ENCODE results near the gene WWOX.

Gene WWOX

DNA sequence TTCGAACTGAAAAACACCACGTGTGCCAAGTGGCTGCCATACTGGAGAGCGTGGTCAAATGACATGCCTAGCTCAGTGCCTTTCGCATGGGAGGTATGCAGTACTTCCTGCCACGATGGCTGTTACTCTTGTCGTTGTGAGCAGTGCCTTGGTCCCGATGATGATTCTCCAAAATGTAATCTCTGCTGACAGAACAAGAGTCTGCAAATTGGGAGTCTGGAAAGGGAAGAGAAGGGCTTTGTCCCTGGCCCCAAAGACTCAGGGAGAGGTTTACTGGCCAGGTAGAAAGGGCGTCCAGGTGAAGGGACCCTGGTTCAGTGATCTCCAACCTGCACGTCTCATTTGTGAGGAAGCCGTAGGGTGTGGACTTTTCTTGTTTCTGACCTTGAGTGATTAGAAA is 336.6 kb downstream of the WWOX start:
- DNase-seq (ENCODE audit: low read depth, low spot score): no peak

DNA sequence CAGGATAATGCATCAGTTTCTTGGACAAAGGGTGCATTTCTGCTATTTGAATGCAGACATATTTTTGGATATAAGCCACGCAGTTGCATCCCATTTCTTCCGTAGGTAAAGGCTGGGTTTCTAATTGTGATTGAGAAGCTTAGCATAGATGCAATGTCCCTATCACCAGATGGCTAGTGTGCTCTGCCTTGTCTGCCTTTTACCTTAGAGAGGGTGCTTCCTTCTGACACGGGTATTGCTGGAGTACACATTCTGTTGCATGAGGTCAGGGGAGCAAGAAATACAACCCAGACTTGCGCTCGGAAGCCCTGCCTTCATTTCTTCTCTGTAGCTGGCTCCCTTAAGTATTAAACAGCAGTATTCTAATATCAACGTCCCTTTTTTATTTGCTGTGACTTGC is 337.4 kb downstream of the WWOX start:
- DNase-seq (ENCODE audit: low read depth, low spot score): no peak

DNA sequence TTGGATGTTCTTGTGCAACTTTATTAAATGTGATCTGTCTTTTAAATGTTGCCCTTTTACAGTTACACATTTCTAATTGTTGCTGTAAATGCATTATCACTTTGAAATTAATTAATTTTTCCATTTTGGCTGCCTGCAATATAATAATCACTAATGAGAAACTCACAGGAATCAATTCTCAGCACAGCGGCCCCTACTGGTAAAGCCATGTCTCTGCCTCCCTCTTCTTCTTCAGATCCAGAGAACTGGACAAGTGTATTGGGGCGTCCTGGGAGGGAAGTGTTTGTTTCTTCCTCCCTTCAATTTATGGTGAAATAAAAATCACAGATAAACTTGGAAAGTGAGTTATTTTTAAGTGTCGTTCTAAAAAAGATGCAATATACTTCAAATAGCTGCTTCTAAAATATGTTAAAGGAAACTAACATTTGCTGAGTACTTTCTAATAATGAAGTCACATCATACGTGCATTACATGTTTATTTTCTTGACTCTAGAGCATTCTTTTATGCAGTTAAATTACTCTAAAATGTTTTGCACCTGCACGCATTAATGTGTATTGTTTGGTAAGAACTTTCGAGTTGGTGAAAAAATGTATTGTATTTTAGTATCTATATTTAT is 338.0 kb downstream of the WWOX start:
- no peak for DNase-seq (ENCODE audit: low read depth, low spot score)

DNA sequence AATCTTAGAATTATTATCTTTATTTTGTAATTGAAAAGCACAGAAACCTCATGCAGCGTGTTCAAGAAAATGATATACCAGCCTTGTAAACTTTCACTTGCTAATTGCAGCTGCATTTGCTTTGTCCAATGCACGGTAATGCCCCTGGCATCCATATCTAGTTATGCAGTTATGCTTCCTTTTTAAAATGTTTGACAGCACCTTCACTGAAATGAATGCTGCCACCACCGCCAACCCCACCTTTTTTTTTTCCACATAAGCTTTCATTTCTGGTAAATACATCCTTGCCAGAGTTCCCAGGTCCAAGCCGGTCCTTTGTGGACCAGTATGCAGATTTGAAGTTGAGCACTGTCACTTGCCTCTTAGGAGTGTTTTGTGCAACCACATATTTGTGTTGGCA is 338.8 kb downstream of the WWOX start:
- no peak for DNase-seq (ENCODE audit: low read depth, low spot score)

DNA sequence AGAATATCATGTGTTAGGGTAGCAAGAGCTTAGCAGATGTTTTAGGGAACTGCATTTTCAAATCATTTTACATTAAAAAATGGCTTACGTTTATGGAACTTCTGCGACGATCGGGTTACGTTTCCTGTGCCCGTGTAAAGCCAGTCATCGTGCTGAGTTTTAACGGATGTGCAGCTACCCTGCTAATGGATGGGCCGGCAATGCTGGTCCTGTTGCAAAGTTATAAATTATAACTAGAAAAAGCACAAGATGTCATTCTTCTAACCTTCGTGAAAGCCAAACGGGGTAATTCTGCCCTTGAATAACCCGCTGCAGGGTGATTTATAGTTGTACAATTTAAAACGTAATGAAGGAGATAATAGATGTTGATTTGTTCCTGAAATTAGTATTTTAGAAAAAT is 339.2 kb downstream of the WWOX start:
- DNase-seq (ENCODE audit: low read depth, low spot score): no peak

DNA sequence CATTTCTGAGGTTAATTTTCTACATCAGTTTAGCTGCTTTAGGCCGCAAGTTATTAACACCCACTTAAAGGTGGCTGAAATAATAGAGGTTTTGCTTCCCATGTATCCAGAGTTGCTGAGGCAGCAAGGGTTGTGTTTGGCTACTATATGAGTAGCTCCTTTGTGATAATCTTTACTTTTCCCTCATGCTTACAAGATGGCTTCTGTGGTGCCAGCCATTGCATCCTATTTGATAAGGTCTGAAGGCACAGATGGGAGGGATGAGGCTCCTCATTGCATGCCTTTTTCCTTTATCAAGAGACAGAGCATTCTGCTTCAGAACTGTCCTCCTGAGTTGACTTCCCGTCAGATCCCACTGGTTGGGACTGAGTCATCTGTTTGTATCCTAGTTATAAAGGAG is 340.2 kb downstream of the WWOX start:
- DNase-seq (ENCODE audit: low read depth, low spot score): no peak

DNA sequence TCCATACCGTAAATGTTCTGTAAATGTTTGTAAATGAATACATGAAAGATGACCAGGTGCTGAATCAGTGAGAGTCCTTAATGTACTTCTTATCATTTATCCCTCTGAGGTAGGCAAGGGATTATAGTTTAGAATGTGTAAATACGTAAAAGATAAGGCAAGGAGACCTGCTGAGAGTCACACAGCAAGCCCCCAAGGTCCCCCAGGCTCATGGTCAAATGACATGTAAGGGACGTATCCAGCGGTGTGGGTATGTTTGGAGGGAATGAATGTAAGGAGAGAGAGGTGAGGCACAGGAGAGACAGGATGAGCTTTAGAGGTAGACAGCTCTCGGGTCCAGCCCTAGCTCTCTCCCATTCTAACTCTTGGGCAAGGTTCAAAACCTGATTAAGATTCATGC is 341.8 kb downstream of the WWOX start:
- DNase-seq (ENCODE audit: low read depth, low spot score): no peak

DNA sequence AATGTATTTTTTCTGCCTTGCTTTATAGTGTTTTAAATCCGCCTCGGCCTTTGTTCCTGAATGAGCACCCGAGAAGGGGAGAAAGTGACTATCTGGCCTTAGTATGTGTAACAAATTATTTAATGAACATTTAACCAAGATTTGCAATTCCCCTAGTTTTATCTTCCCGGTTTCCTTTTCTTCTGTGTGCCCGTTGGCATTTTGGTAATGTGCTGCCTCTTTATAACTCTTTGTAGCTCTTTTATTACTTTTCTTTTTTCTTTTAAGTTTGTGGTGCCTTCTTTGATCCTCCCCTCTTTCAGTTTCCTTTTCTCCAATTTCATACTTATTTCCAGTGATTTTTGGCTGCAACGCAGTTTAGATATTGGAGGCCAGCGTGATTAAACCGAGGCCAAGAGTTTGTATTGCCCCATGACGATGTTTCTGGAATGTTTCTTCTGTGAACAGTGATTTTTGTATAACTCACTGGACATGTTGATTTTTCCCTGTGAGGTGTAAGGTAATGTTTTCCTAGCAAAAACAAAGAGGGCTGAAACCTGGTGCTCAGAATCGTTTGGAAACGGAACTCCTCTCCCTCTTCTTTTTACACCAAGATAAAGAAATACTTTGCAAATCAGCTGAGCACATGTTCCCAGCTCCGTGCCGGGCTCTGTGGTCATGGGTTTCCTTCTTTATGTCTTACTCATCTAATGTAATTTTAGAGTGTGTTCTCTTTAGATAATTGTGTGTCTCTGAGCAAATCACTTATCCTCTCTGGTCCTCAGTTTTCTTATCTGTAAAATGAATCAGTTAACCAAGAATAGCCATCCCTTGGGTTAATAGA is 344.3 kb downstream of the WWOX start:
- DNase-seq (ENCODE audit: low read depth, low spot score): no peak

DNA sequence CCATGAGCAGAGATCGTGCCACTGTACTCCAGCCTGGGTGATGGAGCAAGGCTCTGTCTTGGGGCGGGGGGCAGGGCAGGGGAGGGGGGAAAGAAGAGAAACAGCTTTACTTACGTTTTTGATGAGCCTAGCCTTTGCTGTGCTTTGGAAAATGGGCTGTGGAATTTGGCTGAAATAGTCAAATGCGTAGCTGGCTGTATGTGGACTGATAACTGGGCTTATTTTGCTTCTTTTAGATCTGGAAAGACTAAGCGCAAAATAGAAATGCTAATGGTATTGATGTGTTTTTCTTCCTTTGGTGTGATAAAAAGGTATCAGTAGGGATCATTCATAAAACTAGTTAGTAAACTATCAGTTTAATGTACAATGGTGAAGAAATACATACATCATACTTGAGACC is 346.4 kb downstream of the WWOX start:
- DNase-seq (ENCODE audit: low read depth, low spot score): no peak

DNA sequence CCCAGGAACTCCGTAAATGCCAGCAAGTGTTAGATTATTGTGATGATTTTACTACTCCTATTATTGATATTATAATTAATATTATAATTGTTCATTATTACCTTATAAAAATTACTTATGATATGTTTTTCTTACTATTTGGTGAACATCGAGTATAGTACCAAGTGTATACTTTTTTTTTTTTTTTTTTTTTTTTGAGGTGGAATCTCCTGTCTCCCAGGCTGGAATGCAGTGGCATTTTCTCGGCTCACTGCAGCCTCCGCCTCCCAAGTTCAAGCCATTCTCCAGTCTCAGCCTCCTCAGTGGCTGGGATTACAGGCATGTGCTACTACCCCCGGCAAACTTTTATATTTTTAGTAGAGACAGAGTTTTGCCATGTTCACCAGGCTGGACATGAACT is 347.0 kb downstream of the WWOX start:
- no peak for DNase-seq (ENCODE audit: low read depth, low spot score)

DNA sequence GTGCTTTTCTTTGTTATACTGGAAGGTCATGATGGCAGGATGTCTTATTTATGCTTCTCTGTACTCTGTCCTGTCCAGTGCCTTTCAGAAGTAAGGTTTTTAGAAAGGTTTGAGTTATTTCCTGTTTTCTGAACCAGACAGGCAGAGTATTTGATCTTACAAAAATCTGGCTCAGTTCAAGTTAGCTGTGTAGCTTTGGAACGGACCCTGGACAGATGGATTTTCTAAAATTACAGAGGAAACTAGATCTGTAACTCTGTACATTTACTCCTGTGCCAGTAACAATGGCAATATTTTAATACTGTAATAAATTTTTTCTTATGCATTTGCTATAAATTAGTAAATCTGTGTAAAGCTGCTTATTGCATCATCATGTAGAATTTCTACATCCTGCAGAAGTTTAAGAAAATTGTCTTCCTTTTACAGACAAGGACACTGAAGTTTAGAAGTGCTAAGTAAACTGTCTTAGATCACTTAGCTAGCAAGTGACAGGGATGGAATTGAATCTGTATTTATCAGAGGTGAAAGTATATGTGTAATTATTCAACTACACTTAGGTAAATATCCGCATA is 347.6 kb downstream of the WWOX start:
- DNase-seq (ENCODE audit: low read depth, low spot score): no peak

DNA sequence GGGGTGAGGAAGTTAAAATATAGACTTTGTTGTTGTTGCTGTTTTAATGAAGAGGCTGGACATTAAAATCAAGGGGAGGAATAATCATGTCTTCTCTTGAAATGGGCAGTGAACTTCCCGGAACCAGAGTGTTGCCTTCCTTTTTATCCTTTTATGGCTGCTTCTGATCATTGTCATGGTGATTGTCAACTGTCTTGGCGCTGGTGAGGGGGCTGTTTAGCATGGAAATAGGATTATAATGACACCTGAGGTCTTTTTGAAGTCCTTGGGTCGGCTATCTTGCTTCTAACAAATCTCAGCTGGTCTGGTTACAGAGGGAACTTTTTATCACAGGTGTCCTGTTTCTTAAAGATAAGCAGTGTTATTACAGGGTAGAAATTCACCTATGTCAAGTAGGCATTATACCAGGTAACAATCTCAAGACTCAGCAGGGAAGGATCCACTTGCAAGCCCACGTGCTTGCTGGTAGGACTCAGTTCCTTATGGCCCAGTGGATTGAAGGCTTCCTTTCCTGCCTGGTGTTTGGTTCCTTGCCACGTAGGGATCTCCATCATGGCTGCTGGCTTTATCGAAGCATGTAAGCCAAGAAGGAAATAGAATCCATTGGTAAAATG is 349.3 kb downstream of the WWOX start:
- DNase-seq (ENCODE audit: low read depth, low spot score): peak; percentile 43

DNA sequence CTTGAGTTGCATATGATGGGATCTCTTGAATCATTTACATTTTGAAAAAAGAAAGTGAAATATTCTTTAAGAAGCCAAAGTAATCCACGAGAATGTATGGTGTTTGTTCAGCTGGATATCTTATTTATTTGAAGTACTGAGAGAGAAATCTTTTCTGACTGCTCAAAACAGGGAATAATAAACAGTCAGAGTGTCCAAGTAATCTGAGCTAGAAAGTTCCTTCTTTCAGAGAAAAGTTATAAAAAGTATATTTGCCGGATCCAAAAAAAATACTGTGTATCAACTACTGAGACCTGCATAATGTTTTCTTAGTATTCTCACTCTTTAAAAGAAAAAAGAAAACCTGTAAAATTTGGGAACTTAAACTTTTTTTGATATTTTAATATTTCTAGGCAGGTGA is 350.8 kb downstream of the WWOX start:
- no peak for DNase-seq (ENCODE audit: low read depth, low spot score)

DNA sequence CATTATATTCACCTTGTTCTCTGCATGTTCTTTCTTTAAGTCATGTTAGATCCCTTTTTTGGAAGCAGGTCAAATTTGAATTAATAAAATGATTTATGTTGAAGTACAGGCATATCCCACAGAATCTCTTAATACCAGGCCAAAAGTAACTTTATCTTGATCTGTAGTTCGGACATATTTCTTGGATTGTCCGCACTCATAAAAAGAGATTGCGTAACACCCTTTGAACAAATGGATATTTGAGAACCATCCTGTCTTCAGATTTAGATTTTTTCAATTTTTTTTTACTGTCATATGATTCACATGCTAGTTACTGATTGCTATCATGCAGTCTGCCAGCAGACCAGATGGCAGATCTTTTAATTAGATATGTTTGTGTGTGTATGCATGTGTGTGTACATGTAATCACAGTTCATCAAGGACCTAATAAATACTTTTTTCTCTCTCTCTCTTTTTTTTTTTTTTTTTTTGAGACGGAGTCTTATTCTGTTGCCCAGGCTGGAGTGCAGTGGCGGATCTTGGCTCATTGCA is 352.6 kb downstream of the WWOX start:
- no peak for DNase-seq (ENCODE audit: low read depth, low spot score)

DNA sequence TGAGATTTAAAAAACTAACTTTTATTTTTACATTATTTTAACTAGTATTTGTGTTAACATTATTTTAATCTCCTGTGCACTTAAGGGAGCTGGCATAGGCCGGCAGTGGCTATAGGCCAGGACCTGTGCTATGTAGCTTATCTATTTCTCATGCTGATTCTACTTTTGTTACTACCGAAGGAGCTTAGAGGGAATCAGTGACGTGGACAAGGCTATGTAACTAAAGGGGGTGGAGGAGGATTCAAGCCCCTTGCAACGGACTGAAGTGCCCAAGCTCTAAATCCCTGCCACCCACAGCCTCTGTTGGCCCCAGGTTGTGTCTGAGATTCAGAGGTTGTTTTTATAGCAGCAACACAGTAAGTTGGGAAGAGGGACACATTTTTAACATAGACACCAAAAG is 356.4 kb downstream of the WWOX start:
- DNase-seq (ENCODE audit: low read depth, low spot score): no peak

DNA sequence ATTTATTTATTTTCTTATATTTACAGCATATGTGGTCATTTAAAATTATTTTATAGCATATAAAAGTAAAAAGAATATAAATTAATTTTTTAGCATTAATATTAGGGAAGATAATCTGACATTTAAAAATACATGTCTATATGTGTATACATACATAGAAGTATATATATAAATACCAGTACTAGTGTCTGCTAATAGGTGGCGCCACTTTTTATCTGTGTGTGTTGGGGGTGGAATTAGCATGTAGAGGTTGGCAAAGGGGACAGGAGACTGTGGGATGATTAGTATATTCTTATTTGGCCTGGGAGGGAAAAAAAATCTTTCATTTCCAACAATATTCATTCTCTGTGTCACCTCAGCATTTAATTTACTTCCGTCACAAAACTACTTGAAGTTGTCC is 359.1 kb downstream of the WWOX start:
- DNase-seq (ENCODE audit: low read depth, low spot score): no peak

DNA sequence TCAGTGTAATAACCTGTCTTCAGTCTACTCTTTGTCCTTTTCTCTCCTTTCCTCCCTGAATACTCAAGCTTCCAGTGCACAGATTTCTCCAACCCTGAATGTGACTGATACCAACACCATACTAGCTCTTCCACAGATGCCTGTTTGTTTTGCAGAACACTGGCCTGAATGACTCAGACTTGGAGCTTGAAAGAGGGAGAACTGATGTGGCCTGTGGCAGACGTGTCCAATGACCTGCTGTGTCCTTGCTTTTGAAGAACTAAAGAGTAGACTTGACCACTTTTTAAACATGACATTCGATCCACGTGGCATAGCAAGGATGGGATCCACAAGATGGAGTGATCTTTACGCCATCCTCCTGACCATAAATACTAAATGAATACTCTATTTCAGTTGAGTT is 361.0 kb downstream of the WWOX start:
- no peak for DNase-seq (ENCODE audit: low read depth, low spot score)

DNA sequence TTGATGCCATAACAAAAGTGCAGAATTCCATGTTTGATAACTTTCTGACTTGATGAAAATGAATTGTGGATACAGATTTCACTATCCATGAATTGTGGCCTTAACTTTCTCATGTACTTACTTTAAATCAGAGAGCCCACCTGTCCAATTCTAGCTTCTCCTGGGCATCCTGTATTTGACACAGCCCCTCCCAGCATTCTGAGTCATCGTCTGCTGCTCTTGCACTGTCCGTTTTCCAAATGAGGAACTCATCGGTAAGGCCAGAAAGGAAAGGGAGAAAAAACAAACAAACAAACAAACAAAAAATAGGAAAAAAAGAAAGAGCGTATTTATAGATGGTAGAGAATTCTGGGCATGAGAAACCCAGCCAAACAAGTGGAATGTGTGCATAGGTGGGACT is 361.6 kb downstream of the WWOX start:
- DNase-seq (ENCODE audit: low read depth, low spot score): no peak

DNA sequence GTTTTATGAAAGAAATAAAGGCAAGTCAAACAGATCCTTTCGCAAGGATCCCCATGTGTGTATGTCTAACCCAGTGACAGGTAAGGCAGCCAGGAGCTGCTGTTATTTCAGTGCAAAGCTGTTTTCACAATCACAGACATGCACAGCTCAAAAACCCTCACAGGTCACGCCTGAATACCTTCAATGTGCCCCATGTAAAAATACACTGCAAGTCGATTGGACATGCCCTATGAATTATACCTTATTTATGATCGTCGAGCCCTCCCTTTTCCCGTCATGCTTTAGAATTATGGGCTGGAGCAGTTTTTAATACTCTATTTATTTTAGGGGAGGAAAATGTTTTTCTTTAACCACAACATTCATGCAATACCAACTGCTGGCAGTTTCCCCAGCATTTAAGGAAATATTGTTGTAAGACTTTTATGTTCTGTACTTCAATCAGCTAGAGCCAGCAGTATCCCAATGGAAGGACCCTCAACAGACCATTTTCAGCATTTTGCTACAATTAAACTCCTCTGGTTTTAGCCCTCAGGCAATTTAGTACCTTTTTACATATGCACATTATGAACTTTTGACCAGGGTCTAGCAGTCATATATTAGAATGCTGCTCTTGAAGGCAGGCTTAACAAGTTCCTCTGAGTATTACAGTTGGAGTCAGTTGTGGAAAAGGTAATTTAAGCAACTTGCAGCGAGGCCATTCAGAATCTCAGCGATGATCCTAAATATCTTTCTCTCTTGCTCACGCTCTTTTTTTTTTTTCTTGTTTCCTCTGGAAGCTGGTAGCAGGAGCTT is 362.2 kb downstream of the WWOX start:
- no peak for DNase-seq (ENCODE audit: low read depth, low spot score)

DNA sequence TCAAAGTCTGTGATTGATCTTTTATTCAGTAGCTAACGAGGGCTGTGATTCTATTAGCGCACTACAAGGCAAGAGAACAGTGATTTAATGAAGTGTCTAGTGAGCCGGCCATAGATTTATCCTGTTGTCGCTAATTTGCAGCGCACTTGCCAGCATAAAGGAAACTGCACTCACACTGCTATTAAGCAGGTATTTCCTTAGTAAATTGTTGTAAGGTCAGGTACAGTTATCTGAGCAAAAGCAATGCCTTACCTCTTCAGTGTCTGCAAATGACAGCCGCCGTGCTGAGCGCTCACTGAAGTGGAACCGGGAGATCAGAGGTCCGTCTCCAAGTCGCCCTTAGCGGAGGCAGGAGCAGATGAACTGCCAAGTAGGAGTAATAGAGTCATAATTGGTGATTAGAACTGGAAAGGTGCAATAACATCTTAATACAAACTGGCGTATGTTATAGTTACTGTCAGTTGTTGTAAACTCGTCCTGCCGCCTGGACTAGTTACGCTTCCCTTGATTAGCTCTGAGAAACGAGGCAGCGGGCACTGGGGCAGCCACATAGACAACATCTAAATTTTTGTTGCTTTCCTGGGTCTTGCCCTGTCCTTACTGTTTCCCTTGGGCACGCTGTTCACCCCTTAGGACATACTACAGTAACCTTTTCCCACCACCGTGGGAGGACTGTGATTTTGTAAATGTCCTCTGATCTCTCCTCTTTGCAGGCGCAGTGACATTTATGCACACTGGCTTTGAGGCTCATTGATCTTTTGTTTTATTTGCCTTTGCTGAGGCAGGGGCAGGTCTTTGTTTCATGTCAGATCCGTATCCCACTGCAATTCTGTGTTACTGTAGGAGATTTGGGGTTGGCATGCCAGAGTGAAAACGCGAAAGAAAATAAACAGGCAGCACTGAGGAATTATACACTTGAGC is 363.1 kb downstream of the WWOX start:
- DNase-seq (ENCODE audit: low read depth, low spot score): no peak

DNA sequence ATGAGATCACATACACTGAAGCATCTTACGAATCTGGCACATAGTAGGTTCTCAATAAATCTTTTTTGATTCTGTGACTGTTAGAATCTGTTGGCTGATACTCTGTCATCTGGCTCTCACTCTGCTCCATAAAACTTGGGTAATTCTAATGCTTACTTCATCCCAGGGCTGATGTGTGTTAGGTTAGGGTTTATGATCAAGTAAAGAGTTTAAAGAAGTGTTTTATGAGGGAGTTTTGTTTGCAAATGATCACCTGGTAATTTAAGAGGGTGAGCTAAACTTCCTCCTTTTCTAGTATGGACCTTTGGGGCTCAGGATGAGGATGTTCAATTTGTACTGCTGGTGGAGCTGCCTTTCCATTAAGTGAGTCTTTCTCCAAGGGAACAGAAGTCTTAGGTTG is 364.1 kb downstream of the WWOX start:
- no peak for DNase-seq (ENCODE audit: low read depth, low spot score)

Data from ELF-1 (cell line).